H1 (cell line): Measurements from ENCODE around the gene CKMT1A. TPM values are rescaled to one million over a fixed set of nuclear protein-coding genes. Genes with fewer than 3 reads are reported as not detected.
"Not testable (repeated sequence)": the region's sequence is repeated elsewhere in the genome, so short reads cannot be mapped to it uniquely, and the experiment has no call there.

ENCODE experiments used
- CTCF ChIA-PET: fragments of 300-600 bp; sonication (Branson Sonifier 250); formaldehyde crosslinking; loops from one replicate; lab custom pipeline; 2021; ENCODE audit not compliant: partially characterized antibody; lab: Charles Lee
- POLR2A ChIA-PET: fragments of 300-600 bp; sonication (Branson Sonifier 250); formaldehyde crosslinking; loops from one replicate; lab custom pipeline; 2021; ENCODE audit warnings: inconsistent platforms; ENCODE audit not compliant: partially characterized antibody; lab: Charles Lee
- DNase-seq, 2 experiments: peaks; one replicate each; pipeline versions ENCODE4 v3.0.0 to v3.0.0-alpha.2; 2010 to 2022; ENCODE audit warnings: low spot score in 2 of 2, low read depth in 1 of 2, mixed read lengths in 1 of 2
- FAIRE-seq: peaks from 2 replicates; lab custom pipeline; 2011; peaks lifted over from hg19 to GRCh38; lab: Jason Lieb, UNC
- H2AFZ ChIP-seq: 2 replicates; pipeline ENCODE4 v1.8.1; 2012; ENCODE audit warnings: low read length, inconsistent platforms
- H2AK5ac ChIP-seq: 2 replicates; pipeline ENCODE4 v1.6.1; 2013; ENCODE audit warnings: low read depth, low read length
- H2BK120ac ChIP-seq: replicated peaks from 2 replicates; pipeline ENCODE3; 2013; ENCODE audit warnings: low read depth, low read length, inconsistent platforms
- H2BK12ac ChIP-seq: 2 replicates; pipeline ENCODE4 v1.6.1; 2013; ENCODE audit warnings: low read depth, low read length
- H2BK15ac ChIP-seq: 2 replicates; pipeline ENCODE4 v1.6.1; 2013; ENCODE audit warnings: low read length
- H2BK20ac ChIP-seq: 2 replicates; pipeline ENCODE4 v1.6.1; 2013; ENCODE audit warnings: low read length
- H2BK5ac ChIP-seq: 2 replicates; pipeline ENCODE4 v1.6.1; 2013; ENCODE audit warnings: low read depth, low read length
- H3K14ac ChIP-seq: 2 replicates; pipeline ENCODE4 v1.6.1; 2013; ENCODE audit warnings: inconsistent platforms; ENCODE audit not compliant: insufficient read length
- H3K18ac ChIP-seq: 2 replicates; pipeline ENCODE4 v1.6.1; 2013; ENCODE audit warnings: low read length; ENCODE audit errors: extremely low read depth
- H3K23ac ChIP-seq: 2 replicates; pipeline ENCODE4 v1.6.1; 2013; ENCODE audit warnings: inconsistent platforms; ENCODE audit not compliant: insufficient read length
- H3K23me2 ChIP-seq: 2 replicates; pipeline ENCODE4 v1.6.1; 2013; ENCODE audit warnings: low read depth, low read length
- H3K27ac ChIP-seq: 2 replicates; pipeline ENCODE4 v1.6.1; 2011; ENCODE audit warnings: low read depth, low read length, inconsistent platforms
- H3K27me3 ChIP-seq, 4 experiments: replicated peaks in 1 of 4; 1 replicate in 1 of 4; 2 replicates in 3 of 4; pipeline versions ENCODE4 v1.6.1 to v1.8.1; 2011 to 2013; ENCODE audit warnings: low read length in 3 of 4, mild to moderate bottlenecking in 3 of 4, inconsistent platforms in 2 of 4, mixed read lengths in 2 of 4, moderate library complexity in 1 of 4; ENCODE audit not compliant: control insufficient read depth in 3 of 4, insufficient read depth in 3 of 4; ENCODE audit errors: extremely low read depth in 1 of 4
- H3K36me3 ChIP-seq, 4 experiments: 2 replicates each; pipeline versions ENCODE4 v1.6.1 to v1.8.1; 2011 to 2013; ENCODE audit warnings: mild to moderate bottlenecking in 4 of 4, low read length in 3 of 4, moderate library complexity in 2 of 4, control low read depth in 1 of 4, inconsistent platforms in 1 of 4; ENCODE audit not compliant: insufficient read depth in 4 of 4, control insufficient read depth in 2 of 4
- H3K4ac ChIP-seq: replicated peaks from 2 replicates; pipeline ENCODE3; 2013; ENCODE audit warnings: low read length, low read depth, mixed read lengths, inconsistent platforms; ENCODE audit not compliant: insufficient read length
- H3K4me1 ChIP-seq, 4 experiments: replicated peaks in 1 of 4; 1 replicate in 1 of 4; 2 replicates in 3 of 4; pipeline versions ENCODE4 v1.6.1 to v1.8.1; 2011 to 2013; ENCODE audit warnings: low read length in 3 of 4, inconsistent platforms in 2 of 4, mixed read lengths in 1 of 4; ENCODE audit not compliant: insufficient read depth in 4 of 4, control insufficient read depth in 3 of 4
- H3K4me2 ChIP-seq, 2 experiments: 2 replicates each; pipeline versions ENCODE4 v1.6.1 to v1.8.1; 2011 to 2013; ENCODE audit warnings: low read depth in 2 of 2, low read length in 2 of 2, control low read depth in 1 of 2, inconsistent platforms in 1 of 2, mild to moderate bottlenecking in 1 of 2; ENCODE audit not compliant: insufficient read depth in 1 of 2
- H3K4me3 ChIP-seq, 4 experiments: fragments of 200-600, 300-600 bp in 1 of 4; sonication (generic), shearing (Covaris generic), sonication (Bioruptor Twin) in 1 of 4; 2 replicates each; pipeline versions ENCODE4 v1.5.1 to v1.8.1; 2011 to 2016; ENCODE audit warnings: low read length in 4 of 4, low read depth in 3 of 4, control low read depth in 2 of 4, inconsistent platforms in 2 of 4, mild to moderate bottlenecking in 2 of 4, mixed read lengths in 1 of 4, moderate library complexity in 1 of 4; ENCODE audit not compliant: insufficient read depth in 2 of 4; ENCODE audit errors: extremely low read depth in 1 of 4
- H3K56ac ChIP-seq: replicated peaks from 2 replicates; pipeline ENCODE3; 2013; ENCODE audit warnings: low read depth, mild to moderate bottlenecking, mixed read lengths, low read length, inconsistent platforms; ENCODE audit not compliant: insufficient read length
- H3K79me1 ChIP-seq: 2 replicates; pipeline ENCODE4 v1.6.1; 2013; ENCODE audit warnings: low read depth, low read length, control low read depth
- H3K79me2 ChIP-seq, 2 experiments: 2 replicates each; pipeline versions ENCODE4 v1.6.1 to v1.8.1; 2012 to 2013; ENCODE audit warnings: low read length in 2 of 2, mild to moderate bottlenecking in 2 of 2, inconsistent platforms in 1 of 2; ENCODE audit not compliant: insufficient read depth in 2 of 2, control insufficient read depth in 1 of 2
- H3K9ac ChIP-seq, 4 experiments: replicated peaks in 1 of 4; 1 replicate in 1 of 4; 2 replicates in 3 of 4; pipeline versions ENCODE4 v1.6.1 to v1.8.1; 2011 to 2013; ENCODE audit warnings: low read depth in 3 of 4, low read length in 3 of 4, control low read depth in 2 of 4, mild to moderate bottlenecking in 2 of 4, moderate library complexity in 2 of 4, inconsistent platforms in 1 of 4; ENCODE audit errors: extremely low read depth in 1 of 4
- H3K9me3 ChIP-seq, 2 experiments: 2 replicates each; pipeline versions ENCODE4 v1.6.1 to v1.8.1; 2012 to 2013; ENCODE audit warnings: mild to moderate bottlenecking in 2 of 2, moderate library complexity in 2 of 2, control low read depth in 1 of 2, inconsistent platforms in 1 of 2, low read depth in 1 of 2, low read length in 1 of 2, mixed read lengths in 1 of 2; ENCODE audit not compliant: insufficient read depth in 2 of 2
- H4K20me1 ChIP-seq, 2 experiments: replicated peaks in 1 of 2; 2 replicates each; pipeline versions ENCODE3 to v1.8.1; 2011 to 2013; ENCODE audit warnings: inconsistent platforms in 2 of 2, low read length in 2 of 2, mild to moderate bottlenecking in 1 of 2; ENCODE audit not compliant: insufficient read depth in 2 of 2, control insufficient read depth in 1 of 2
- H4K5ac ChIP-seq: 2 replicates; pipeline ENCODE4 v1.6.1; 2013; ENCODE audit warnings: low read length, low read depth, mixed read lengths, inconsistent platforms; ENCODE audit not compliant: insufficient read length
- H4K8ac ChIP-seq: 2 replicates; pipeline ENCODE4 v1.8.0; 2013; ENCODE audit warnings: mild to moderate bottlenecking, moderate library complexity, low read length, inconsistent platforms; ENCODE audit not compliant: insufficient read depth; ENCODE audit errors: extremely low read depth
- H4K91ac ChIP-seq: replicated peaks from 2 replicates; pipeline ENCODE3; 2013; ENCODE audit warnings: low read length, mixed read lengths, inconsistent platforms; ENCODE audit not compliant: insufficient read length
- WGBS, 2 experiments: shearing (Covaris generic) in 1 of 2; methylation state at CpG; one replicate each; pipeline versions ENCODE4 v1.1.6 to v1.1.7; 2013 to 2015; ENCODE audit warnings: low lambda C conversion rate in 2 of 2, mixed read lengths in 2 of 2, inconsistent platforms in 1 of 2, low coverage in 1 of 2, missing lambda C conversion rate in 1 of 2; ENCODE audit not compliant: insufficient replicate concordance in 2 of 2, insufficient coverage in 1 of 2, insufficient read length in 1 of 2; ENCODE audit errors: extremely low coverage in 1 of 2, missing lambda C conversion rate in 1 of 2; 5-methylcytosine and 5-hydroxymethylcytosine counted together
- polyA plus RNA-seq, 7 experiments: library from polyadenylated mRNA; depleted of rRNA in 3 of 7; stranded (reverse) in 5 of 7; unstranded in 2 of 7; fragments of >200 nt in 5 of 7; fragments of 200-250 nt in 2 of 7; gene quantifications; 1 replicate in 5 of 7; 2 replicates in 1 of 7; 4 replicates in 1 of 7; pipeline versions ENCODE4 v1.2.1 to v1.2.3, GENCODE V29; 2011 to 2013; ENCODE audit warnings: missing spikeins in 2 of 7, mixed read lengths in 2 of 7
- total RNA-seq: library from RNA; stranded (reverse); fragmentation: NEBNext Ultra II Directional; extraction: Animal tissue kit (Norgen Biotek cat#: 25700); gene quantifications from 2 replicates; pipeline ENCODE4 v1.2.1, GENCODE V29; 2021

Gene CKMT1A
- total and polyA plus RNA-seq, 2 of the 8 experiments (the other 6 are each of a cell fraction or from before 2014, with no cell fraction given): 35.0 to 38.9 TPM

- H3K27ac ChIP-seq, H3K23me2 ChIP-seq, H4K20me1 ChIP-seq, H3K4me1 ChIP-seq, DNase-seq, H3K27me3 ChIP-seq, H4K5ac ChIP-seq, H3K9me3 ChIP-seq, H4K8ac ChIP-seq, H3K4me2 ChIP-seq, H2BK5ac ChIP-seq, H3K23ac ChIP-seq, H3K4ac ChIP-seq, H3K56ac ChIP-seq, H4K91ac ChIP-seq, POLR2A ChIA-PET, H2BK12ac ChIP-seq, H2BK120ac ChIP-seq, H3K79me2 ChIP-seq, H2AK5ac ChIP-seq, H3K4me3 ChIP-seq, H2BK15ac ChIP-seq, H3K18ac ChIP-seq, FAIRE-seq, H3K36me3 ChIP-seq, H3K79me1 ChIP-seq, H2BK20ac ChIP-seq, H2AFZ ChIP-seq, H3K9ac ChIP-seq, H3K14ac ChIP-seq: not testable (repeated sequence)
- 87% methylated on average over 1 of the region's 1 CpG; no CpG with 5 or more reads in 1 of the 2 experiments for WGBS, 2 experiments
- CTCF ChIA-PET: interaction anchor here (0.5 kb wide), 1 partner anchor 9 kb away, joined by 3 read pairs; no protein-coding TSS in a partner anchor
Observed at GRCh38 chr15:43726306-43726705, 32.6 kb downstream of the CKMT1A start.

DNA sequence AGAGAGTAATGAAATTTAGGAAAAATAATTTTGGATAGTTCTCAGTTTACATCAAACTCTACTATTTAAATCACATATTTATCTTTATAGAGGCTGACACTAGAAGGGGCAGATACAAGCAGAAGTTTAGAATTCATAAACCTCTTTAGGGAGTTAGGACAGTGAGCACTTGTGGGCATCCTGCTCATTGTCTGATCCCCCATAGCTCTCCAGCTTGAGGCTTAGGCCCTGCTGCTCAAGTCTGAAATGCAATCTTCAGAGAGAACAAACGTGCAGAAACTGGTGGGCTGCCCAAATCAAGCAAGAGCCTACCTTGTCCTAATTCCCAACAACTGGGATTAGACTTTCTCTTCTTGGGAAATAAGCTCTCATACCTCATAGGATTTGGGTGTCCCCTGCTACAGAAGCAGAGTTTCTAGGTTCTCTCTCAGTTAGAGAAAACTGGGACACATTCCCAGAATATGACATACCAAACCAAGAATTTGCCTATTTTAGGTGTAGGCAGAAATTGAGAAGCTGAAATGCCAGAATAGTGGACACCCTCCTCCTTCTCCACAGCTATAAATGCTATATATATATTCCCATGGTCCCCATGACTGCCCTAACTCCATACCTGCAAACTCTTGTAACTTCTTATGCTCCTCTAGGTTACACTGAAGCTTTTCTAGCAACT lies 34.5 kb downstream of the CKMT1A start:
- H3K14ac ChIP-seq, DNase-seq, H3K27ac ChIP-seq, H3K4ac ChIP-seq, H2BK5ac ChIP-seq, H2BK20ac ChIP-seq, H3K18ac ChIP-seq, H3K56ac ChIP-seq, H2AK5ac ChIP-seq, H4K8ac ChIP-seq, H3K79me2 ChIP-seq, H4K91ac ChIP-seq, H2BK15ac ChIP-seq, FAIRE-seq, H3K9ac ChIP-seq, H3K27me3 ChIP-seq, H2BK120ac ChIP-seq, H3K23ac ChIP-seq, H3K4me3 ChIP-seq, H4K20me1 ChIP-seq, H3K79me1 ChIP-seq, H2BK12ac ChIP-seq, H4K5ac ChIP-seq, H3K36me3 ChIP-seq, H2AFZ ChIP-seq, CTCF ChIA-PET, H3K4me2 ChIP-seq, H3K23me2 ChIP-seq, H3K4me1 ChIP-seq, H3K9me3 ChIP-seq: not testable (repeated sequence)
- POLR2A ChIA-PET: interaction anchor here (1.4 kb wide), 1 partner anchor 9 kb away, joined by 3 read pairs; no protein-coding TSS in a partner anchor
- 89% methylated on average over 1 of the region's 1 CpG; no CpG with 5 or more reads in 1 of the 2 experiments for WGBS, 2 experiments
